GM18870 (cell line): ENCODE data around the gene COL25A1.

Experiments used
- ATAC-seq: cut with Tn5 transposase; IDR thresholded peaks from one replicate; pipeline ENCODE4 v1.9.1; 2021; ENCODE audit warnings: moderate library complexity; ENCODE audit not compliant: unreplicated experiment

The COL25A1 gene

DNA sequence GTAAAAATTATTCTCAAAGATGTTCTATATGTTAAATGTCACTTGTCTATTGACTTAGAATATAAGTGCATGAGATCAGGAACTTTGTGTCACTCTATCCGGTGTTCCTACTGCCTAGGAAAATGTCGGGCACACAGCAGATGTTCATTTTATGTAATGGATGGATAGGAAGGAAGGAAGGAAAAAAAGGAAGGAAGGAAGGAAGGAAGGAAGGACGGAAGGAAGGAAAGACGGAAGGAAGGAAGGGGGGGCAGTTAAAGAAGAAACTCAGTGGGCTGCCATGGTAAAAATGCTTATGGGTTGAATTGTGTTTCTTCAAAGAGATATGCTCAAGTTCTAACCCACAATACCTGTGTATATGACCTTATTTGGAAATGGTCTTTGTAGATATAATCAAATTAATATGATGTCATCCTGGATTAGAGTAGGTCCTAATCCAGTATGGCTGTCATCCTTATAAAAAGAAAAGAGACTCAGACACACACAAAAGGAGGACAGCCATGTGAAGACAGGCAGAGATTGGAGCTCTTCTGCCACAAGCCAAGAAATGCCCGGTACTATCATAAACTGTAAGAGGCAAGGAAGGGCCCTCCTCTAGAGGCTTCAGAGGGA, 86.3 kb downstream of the COL25A1 start:
- ATAC-seq, result no peak

DNA sequence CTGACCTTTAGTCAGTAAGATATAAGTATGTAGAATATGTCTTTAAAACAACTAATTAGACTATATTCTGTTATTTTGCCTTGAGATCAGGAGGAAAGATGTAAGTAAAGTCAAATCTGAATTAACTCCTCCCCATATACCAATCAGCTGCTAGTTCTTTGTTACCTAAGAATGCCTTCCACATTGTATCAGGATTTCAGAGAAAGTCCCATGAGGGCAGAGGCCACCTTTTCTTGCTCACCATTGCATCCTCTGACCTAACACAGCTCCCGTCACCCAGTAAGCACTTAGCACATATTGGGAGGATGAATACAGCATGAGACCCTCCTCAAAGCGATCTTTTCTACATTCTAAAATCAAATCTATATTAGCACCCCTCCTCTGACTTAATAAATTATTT, 87.0 kb downstream of the COL25A1 start:
- ATAC-seq, result no peak

- ATAC-seq, result no peak
These were observed 87.7 kb downstream of the COL25A1 start for GRCh38 chr4:109214622-109215301.

- ATAC-seq, result no peak
These were observed 89.4 kb downstream of the COL25A1 start for GRCh38 chr4:109213056-109213455.

DNA sequence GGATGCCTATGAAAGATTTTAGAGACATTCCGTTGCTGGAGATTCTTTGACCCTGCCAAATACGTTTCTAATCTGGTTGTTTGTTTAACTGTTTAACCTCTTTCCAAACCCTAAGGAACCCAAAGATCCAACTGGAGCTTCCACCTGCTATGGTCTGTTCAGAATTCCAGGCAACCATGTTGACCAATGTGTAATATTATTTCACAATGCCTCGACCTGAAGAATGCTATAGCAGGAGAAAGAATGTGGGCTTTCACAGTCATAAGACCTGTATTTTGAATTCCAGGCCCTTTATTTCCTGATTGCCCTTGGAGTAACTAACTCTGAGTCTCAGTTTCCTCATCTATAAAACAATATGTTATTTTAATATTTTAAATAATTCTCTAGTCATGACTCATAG, 90.8 kb downstream of the COL25A1 start:
- no peak for ATAC-seq

DNA sequence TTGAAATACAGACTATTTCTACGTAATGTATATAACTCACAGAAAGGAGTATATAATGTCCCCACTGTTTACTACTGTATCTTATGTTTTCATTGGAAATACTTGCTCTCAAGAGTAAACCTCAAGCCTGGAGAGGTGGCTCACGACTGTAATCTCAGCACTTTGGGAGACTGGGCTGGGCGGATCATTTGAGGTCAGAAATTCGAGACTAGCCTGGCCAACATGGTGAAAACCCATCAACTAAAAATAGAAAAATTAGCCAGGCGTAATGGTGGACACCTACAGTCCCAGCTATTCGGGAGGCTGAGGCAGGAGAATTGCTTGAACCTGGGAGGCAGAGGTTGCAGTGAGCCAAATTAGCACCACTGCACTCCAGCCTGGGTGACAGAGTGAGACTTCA, 92.8 kb downstream of the COL25A1 start:
- ATAC-seq, result no peak

GRCh38 chr4:109207898-109208297, 94.6 kb downstream of the COL25A1 start:
- no peak for ATAC-seq

DNA sequence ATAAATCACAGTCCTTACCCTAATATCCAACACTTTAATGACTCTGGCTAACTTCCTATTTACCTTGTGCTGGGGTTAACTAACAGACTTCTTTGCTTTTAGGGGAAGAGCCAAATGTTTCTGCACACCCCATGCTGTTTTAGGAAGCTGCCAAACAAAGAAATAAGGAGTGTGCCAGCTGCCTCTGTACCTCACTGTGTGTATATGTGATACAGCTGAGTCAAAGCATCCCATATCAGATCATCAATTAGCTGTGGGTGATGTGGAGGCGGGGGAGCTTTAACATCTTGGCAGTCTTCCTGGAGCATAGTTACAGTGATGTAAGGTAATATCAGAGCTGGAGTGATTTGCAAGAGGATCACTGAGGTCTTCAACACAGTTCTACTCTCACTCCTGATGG, 95.4 kb downstream of the COL25A1 start:
- ATAC-seq, result no peak

GRCh38 chr4:109206620-109207019, 95.8 kb downstream of the COL25A1 start:
- no peak for ATAC-seq

GRCh38 chr4:109205186-109205585, 97.3 kb downstream of the COL25A1 start:
- ATAC-seq, result no peak

GRCh38 chr4:109199585-109199984, 102.9 kb downstream of the COL25A1 start:
- ATAC-seq, result no peak

GRCh38 chr4:109195646-109196045, 106.8 kb downstream of the COL25A1 start:
- ATAC-seq, result no peak

DNA sequence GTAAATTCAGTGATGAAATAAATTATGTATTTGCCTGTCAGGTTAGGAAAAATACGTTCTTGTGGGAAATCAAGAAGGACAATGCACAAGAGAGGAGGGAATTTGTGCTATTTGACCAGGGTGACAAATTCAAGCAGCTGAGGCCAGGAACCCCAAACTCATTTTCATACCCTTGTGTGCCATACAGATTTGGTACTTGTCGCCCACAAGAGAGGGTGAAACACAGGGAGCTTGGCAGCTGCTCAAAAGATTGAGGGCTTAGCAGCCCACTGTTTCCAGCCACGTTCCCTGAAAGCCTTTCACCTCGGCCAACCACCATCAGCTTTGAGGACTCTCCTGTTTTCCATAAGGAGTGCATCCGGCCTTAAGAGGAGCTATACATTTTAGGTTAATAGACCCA, 111.2 kb downstream of the COL25A1 start:
- no peak for ATAC-seq

GRCh38 chr4:109186458-109186945, 116.0 kb downstream of the COL25A1 start:
- ATAC-seq, result no peak

DNA sequence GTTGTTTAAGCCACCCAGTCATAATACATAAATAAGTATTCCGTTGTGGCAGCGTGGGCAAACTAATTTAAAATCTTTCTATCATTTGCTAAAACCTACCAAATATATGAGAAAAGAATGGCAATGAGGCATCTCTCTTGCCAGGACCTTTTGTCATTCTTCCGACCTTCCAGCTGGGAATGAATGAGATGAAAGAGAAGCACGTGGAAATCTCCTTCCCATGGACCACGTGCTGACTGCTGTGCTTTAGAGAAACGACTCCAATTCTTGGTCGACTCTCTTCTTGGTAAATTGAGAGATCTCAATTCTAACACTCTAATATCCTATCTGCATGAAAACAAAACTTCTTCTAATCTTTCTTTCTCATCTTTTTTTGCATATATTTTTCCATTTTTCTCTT, 116.5 kb downstream of the COL25A1 start:
- ATAC-seq, result no peak

DNA sequence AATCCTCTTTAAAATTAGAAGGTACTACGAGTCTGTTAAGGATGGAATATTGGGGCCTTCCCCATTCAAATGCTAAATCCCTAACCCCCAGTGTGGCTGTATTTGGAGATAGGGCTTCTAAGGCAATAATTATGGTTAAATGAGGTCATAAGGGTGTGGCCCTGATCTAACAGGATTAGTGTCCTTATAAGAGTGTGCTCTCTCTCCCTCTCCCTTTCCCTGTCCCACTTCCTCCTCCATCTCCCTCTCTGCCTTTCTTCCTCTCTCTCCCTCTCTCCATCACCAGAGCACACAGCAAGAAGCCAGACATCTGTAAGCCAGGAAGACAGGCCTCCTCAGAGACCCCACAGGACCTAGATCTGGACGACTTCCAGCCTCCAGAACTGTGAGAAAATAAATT, 116.9 kb downstream of the COL25A1 start:
- no peak for ATAC-seq

- ATAC-seq, result no peak
These were observed 117.9 kb downstream of the COL25A1 start for GRCh38 chr4:109184491-109184961.

DNA sequence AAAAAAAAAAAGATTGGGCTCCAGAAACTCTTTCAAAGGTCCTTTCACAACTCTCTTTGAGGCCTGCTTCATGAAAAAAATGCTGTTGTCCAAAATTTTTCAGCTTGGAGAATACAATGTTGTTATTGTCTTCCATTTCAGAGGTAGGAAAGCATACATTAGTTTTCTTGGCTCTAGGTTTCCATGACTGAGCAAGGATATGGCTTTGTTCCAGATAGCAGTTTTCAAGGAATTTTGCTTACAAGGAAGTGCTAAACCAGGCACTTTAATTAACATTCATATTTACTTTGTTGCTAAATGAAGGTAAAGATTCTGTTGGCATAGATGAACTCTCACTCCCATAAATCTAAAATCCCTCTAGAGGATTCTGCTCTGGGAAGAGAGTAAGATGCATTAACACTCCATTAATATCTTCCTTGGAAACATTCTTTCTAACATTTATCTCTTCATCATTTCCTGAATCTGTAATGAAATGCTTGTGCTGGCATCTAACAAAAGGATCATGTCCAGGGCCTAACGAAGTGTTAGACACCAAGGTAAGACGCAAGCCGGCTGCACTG, 118.4 kb downstream of the COL25A1 start:
- ATAC-seq, result no peak

- no peak for ATAC-seq
These were observed 119.8 kb downstream of the COL25A1 start for GRCh38 chr4:109182696-109183095.

DNA sequence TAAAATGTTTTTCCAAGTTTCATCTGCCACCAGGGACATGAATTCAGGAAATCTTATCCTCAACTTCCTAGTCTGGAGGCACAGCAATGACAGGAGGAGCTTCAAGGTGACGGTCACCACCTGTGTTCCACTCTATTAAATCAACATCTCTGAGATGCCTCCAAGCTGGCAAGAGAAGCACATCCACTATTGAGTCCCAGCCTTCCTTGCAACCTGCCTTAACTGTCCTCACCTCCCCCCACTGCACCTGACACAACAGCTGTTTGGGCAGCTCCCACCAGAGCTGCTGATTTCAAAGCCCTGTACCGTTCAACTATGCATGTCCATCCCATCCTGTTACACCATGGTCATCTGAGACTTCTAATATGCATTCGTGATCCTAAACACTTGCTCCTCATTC, 123.4 kb downstream of the COL25A1 start:
- ATAC-seq, result no peak

GRCh38 chr4:109177096-109177810, 125.2 kb downstream of the COL25A1 start:
- no peak for ATAC-seq
